Heart left ventricle (tissue), 13 donors: ENCODE measurements around the gene MAGEA9B.
"Not testable (repeated sequence)": the region's sequence is repeated elsewhere in the genome, so short reads cannot be mapped to it uniquely, and the experiment has no call there.

Experiments used
- POLR2A ChIP-seq, 2 donors: fragments of 450-650 bp; IDR thresholded peaks; one replicate each; pipeline ENCODE4 v1.6.1; 2017; ENCODE audit warnings: antibody characterized with exemption in 2 of 2, mild to moderate bottlenecking in 2 of 2, moderate library complexity in 2 of 2
- TF ChIP-seq, protein P1 (sequence below), 12 donors: fragments of 200-600 bp; sonication (generic) in 4 of 12; IDR thresholded peaks; one replicate each; pipeline versions ENCODE4 v1.5.0 to v1.8.0; 2018 to 2022; ENCODE audit warnings: antibody characterized with exemption in 12 of 12, mild to moderate bottlenecking in 5 of 12
- donor health status: ischemic (EF 13 %, LVEDD 7.1; RV severe dilation, severe dysfunction).
- donor health status: DM: no; HTN: yes; CAD: no.
- donor health status: DM: no; HTN: no; CAD: no.
- donor health status: ischemic (EF 25% LVEDD 6.9; RV normal size, moderate dysfunction).
- donor health status: ischemic (EF 25% LVEDD 5.7; RV mildly dilated, moderate dysfunction).
- donor health status: ischemic (EF 35%, LVEDD 5.7; RV mildly dilated, moderate dysfunction).
- donor health status: nonischemic (EF 11% LVEDD 7.7; RV severe dilation, severe dysfunction).
- donor health status: DM: yes; HTN: yes; CAD: no.
- donor health status: PGD.
- donor health status: ischemic (EF 29% LVEDD 5.4; RV normal size, mild dysfunction).
- donor health status: nonischemic (EF 23%, LVEDD 6.1; RV moderate dilation, normal function).

DNA sequence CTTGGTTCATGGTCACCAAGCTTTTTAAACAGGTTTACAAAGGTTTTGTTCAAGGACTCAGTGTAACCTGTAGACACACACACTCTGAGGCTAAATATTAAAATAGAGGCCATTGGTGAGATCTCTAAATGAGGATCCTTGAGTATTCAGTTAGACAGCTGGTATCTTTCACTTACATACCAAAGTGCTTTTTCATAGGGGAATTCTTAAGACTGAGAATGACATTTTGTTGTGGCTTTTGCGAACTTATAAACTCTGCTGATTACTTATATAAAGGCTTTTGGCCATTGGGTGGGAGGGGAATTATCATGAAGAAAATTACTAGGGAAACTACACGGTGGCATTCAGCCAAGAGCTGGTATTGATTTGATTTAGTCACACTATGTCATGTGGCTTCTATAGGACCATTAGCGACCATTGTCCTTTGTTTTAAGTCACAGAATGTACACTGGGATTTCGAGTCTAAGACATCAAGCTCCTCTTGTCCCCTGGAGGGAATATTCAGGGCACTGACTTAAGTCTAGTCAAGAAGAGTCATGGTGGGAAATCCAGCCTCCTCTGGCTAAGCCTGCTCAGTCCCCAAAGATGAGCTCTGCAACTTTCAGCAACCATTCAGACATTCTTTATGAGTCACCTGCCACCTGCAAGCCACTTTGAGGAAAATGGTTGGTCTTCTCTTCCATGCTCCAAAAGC lies 35.9 kb downstream of the MAGEA9B start:
- TF ChIP-seq, protein P1, sequence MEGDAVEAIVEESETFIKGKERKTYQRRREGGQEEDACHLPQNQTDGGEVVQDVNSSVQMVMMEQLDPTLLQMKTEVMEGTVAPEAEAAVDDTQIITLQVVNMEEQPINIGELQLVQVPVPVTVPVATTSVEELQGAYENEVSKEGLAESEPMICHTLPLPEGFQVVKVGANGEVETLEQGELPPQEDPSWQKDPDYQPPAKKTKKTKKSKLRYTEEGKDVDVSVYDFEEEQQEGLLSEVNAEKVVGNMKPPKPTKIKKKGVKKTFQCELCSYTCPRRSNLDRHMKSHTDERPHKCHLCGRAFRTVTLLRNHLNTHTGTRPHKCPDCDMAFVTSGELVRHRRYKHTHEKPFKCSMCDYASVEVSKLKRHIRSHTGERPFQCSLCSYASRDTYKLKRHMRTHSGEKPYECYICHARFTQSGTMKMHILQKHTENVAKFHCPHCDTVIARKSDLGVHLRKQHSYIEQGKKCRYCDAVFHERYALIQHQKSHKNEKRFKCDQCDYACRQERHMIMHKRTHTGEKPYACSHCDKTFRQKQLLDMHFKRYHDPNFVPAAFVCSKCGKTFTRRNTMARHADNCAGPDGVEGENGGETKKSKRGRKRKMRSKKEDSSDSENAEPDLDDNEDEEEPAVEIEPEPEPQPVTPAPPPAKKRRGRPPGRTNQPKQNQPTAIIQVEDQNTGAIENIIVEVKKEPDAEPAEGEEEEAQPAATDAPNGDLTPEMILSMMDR (IDR thresholded peaks at IDR 0.05), result not testable (repeated sequence)
- not testable (repeated sequence) for TF ChIP-seq POLR2A (IDR thresholded peaks at IDR 0.05)
